PFSK-1 (cell line): Measurements from ENCODE around the gene NDUFS1.

Experiments used
- FOXP2 ChIP-seq: optimal IDR thresholded peaks from 2 replicates; pipeline ENCODE3; 2011; ENCODE audit warnings: borderline replicate concordance, control low read depth, inconsistent platforms; ENCODE audit not compliant: insufficient read depth; ENCODE audit errors: extremely low read length, extremely low read depth
- POLR2AphosphoS5 ChIP-seq: IDR thresholded peaks from 2 replicates; pipeline ENCODE4 v1.6.1; 2012; ENCODE audit warnings: low read depth, mild to moderate bottlenecking, control low read depth, low read length, moderate library complexity
- SIN3A ChIP-seq: IDR thresholded peaks from 2 replicates; pipeline ENCODE4 v1.6.1; 2012; ENCODE audit warnings: mild to moderate bottlenecking, low read length, moderate library complexity, borderline replicate concordance; ENCODE audit not compliant: insufficient read depth
- TAF1 ChIP-seq: IDR thresholded peaks from 2 replicates; pipeline ENCODE4 v1.6.1; 2012; ENCODE audit warnings: low read length, control low read depth, borderline replicate concordance; ENCODE audit not compliant: insufficient read depth
- TF ChIP-seq, protein P1 (sequence below), 2 experiments: IDR thresholded peaks; 2 replicates each; pipeline versions ENCODE4 v1.6.1 to v1.8.0; 2011 to 2012; ENCODE audit warnings: low read depth in 2 of 2, low read length in 2 of 2, control low read depth in 1 of 2, inconsistent platforms in 1 of 2, mild to moderate bottlenecking in 1 of 2, moderate library complexity in 1 of 2; ENCODE audit not compliant: insufficient read depth in 1 of 2

Gene NDUFS1

DNA sequence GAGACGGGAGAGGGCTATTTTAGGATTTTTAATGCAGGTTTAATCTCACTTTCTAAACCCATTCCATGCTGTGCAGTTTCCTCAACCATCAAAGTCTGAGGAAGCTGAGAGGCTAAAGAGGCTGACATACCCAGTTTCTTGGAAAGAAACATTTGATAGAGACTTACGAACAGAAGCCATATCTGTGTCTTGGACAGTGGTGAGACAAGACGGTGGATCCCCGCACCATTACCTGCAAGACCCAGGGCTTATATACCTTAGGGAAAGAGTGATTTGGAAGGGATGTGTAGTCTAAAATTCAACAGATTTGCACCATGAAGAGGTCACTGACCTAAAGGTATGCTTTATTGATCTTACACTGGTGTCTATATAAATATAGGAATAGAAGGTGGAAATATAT lies 13.9 kb upstream of the NDUFS1 start:
- TF ChIP-seq, protein P1, sequence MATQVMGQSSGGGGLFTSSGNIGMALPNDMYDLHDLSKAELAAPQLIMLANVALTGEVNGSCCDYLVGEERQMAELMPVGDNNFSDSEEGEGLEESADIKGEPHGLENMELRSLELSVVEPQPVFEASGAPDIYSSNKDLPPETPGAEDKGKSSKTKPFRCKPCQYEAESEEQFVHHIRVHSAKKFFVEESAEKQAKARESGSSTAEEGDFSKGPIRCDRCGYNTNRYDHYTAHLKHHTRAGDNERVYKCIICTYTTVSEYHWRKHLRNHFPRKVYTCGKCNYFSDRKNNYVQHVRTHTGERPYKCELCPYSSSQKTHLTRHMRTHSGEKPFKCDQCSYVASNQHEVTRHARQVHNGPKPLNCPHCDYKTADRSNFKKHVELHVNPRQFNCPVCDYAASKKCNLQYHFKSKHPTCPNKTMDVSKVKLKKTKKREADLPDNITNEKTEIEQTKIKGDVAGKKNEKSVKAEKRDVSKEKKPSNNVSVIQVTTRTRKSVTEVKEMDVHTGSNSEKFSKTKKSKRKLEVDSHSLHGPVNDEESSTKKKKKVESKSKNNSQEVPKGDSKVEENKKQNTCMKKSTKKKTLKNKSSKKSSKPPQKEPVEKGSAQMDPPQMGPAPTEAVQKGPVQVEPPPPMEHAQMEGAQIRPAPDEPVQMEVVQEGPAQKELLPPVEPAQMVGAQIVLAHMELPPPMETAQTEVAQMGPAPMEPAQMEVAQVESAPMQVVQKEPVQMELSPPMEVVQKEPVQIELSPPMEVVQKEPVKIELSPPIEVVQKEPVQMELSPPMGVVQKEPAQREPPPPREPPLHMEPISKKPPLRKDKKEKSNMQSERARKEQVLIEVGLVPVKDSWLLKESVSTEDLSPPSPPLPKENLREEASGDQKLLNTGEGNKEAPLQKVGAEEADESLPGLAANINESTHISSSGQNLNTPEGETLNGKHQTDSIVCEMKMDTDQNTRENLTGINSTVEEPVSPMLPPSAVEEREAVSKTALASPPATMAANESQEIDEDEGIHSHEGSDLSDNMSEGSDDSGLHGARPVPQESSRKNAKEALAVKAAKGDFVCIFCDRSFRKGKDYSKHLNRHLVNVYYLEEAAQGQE (IDR thresholded peaks at IDR 0.05; ENCODE audit: insufficient read depth in 1 of 2, low read depth in 2 of 2, low read length in 2 of 2), result no peak
- TF ChIP-seq FOXP2 (no peak), POLR2AphosphoS5 (no peak), SIN3A (no peak), TAF1 (no peak)

- TF ChIP-seq FOXP2, result no peak
- no peak for TF ChIP-seq POLR2AphosphoS5
- TF ChIP-seq SIN3A, result no peak
- TF ChIP-seq, protein P1 (IDR thresholded peaks at IDR 0.05; ENCODE audit: insufficient read depth in 1 of 2, low read depth in 2 of 2, low read length in 2 of 2), result no peak
- TF ChIP-seq TAF1, result no peak
Measured at GRCh38 chr2:206164261-206164862, 5.1 kb upstream of the NDUFS1 start.

GRCh38 chr2:206163251-206163880 lies 4.1 kb upstream of the NDUFS1 start:
- TF ChIP-seq FOXP2 (no peak), SIN3A (no peak)
- TF ChIP-seq, protein P1 (IDR thresholded peaks at IDR 0.05; ENCODE audit: insufficient read depth in 1 of 2, low read depth in 2 of 2, low read length in 2 of 2), result no peak

- TF ChIP-seq SIN3A, result no peak
- TF ChIP-seq TAF1, result no peak
- TF ChIP-seq POLR2AphosphoS5, result no peak
- TF ChIP-seq, protein P1 (IDR thresholded peaks at IDR 0.05; ENCODE audit: insufficient read depth in 1 of 2, low read depth in 2 of 2, low read length in 2 of 2), result no peak
- no peak for TF ChIP-seq FOXP2
Measured at GRCh38 chr2:206160807-206161179, 1.5 kb upstream of the NDUFS1 start.

- TF ChIP-seq SIN3A (no peak), TAF1 (no peak), FOXP2 (no peak)
- TF ChIP-seq, protein P1 (IDR thresholded peaks at IDR 0.05; ENCODE audit: insufficient read depth in 1 of 2, low read depth in 2 of 2, low read length in 2 of 2), result no peak
Measured at GRCh38 chr2:206160125-206160806, 1.0 kb upstream of the NDUFS1 start.
